CD14-positive monocyte (primary cell): ENCODE measurements around the gene SPAG8. TPM values are rescaled to one million over a fixed set of nuclear protein-coding genes. Genes with fewer than 3 reads are reported as not detected.

Experiments used
- DNase-seq, 3 donors: peaks; one replicate each; pipeline ENCODE4 v3.0.0-alpha.2; 2011 to 2022
- H2AFZ ChIP-seq: 2 replicates; pipeline ENCODE4 v1.6.0; 2012; ENCODE audit warnings: mild to moderate bottlenecking, low read depth, low read length, inconsistent platforms; ENCODE audit not compliant: insufficient read depth, poor library complexity, severe bottlenecking
- H3K27ac ChIP-seq, 2 donors: 1 replicate in 1 of 2; 2 replicates in 1 of 2; pipeline ENCODE4 v1.5.1; 2012 to 2013; ENCODE audit warnings: low read length in 2 of 2, control low read depth in 1 of 2, inconsistent platforms in 1 of 2, low read depth in 1 of 2, mild to moderate bottlenecking in 1 of 2
- H3K27me3 ChIP-seq, 2 donors: one replicate each; pipeline versions ENCODE4 v1.6.0 to v1.6.1; 2011 to 2013; ENCODE audit warnings: low read length in 2 of 2; ENCODE audit not compliant: control insufficient read depth in 2 of 2, insufficient read depth in 2 of 2
- H3K36me3 ChIP-seq, 2 donors: replicated peaks in 1 of 2; 1 replicate in 1 of 2; 2 replicates in 1 of 2; pipeline versions ENCODE4 v1.5.1 to v1.6.1; 2012 to 2013; ENCODE audit warnings: low read length in 2 of 2, control low read depth in 1 of 2, inconsistent platforms in 1 of 2, mild to moderate bottlenecking in 1 of 2; ENCODE audit not compliant: insufficient read depth in 2 of 2, control insufficient read depth in 1 of 2
- H3K4me1 ChIP-seq, 2 donors: 1 replicate in 1 of 2; 2 replicates in 1 of 2; pipeline versions ENCODE4 v1.5.1 to v1.6.1; 2012 to 2013; ENCODE audit warnings: low read length in 2 of 2, control low read depth in 1 of 2, inconsistent platforms in 1 of 2, mild to moderate bottlenecking in 1 of 2, moderate library complexity in 1 of 2; ENCODE audit not compliant: insufficient read depth in 2 of 2, control insufficient read depth in 1 of 2
- H3K4me2 ChIP-seq: replicated peaks from 2 replicates; pipeline ENCODE3; 2012; ENCODE audit warnings: low read length, moderate library complexity, mild to moderate bottlenecking; ENCODE audit not compliant: poor library complexity, severe bottlenecking; ENCODE audit errors: extremely low read depth
- H3K4me3 ChIP-seq, 3 experiments: fragments of 200-600 bp in 1 of 3; sonication (generic) in 1 of 3; replicated peaks in 1 of 3; 1 replicate in 2 of 3; 2 replicates in 1 of 3; pipeline ENCODE4 v1.5.1; 2011 to 2013; ENCODE audit warnings: low read length in 3 of 3, mild to moderate bottlenecking in 3 of 3, control low read depth in 2 of 3, low read depth in 2 of 3, inconsistent platforms in 1 of 3, moderate library complexity in 1 of 3
- H3K79me2 ChIP-seq: 2 replicates; pipeline ENCODE4 v1.6.0; 2012; ENCODE audit warnings: mild to moderate bottlenecking, control low read depth, inconsistent platforms, low read length, moderate library complexity; ENCODE audit not compliant: insufficient read depth
- H3K9ac ChIP-seq: 2 replicates; pipeline ENCODE4 v1.6.0; 2017; ENCODE audit warnings: low read length, mild to moderate bottlenecking; ENCODE audit not compliant: insufficient read depth, poor library complexity, severe bottlenecking
- H3K9me3 ChIP-seq, 2 donors: replicated peaks in 1 of 2; 1 replicate in 1 of 2; 2 replicates in 1 of 2; pipeline versions ENCODE4 v1.5.1 to v1.6.1; 2012 to 2013; ENCODE audit warnings: low read length in 2 of 2, control low read depth in 1 of 2; ENCODE audit not compliant: control insufficient read depth in 1 of 2, insufficient read depth in 1 of 2
- H4K20me1 ChIP-seq: 2 replicates; pipeline ENCODE4 v1.6.0; 2012; ENCODE audit warnings: mild to moderate bottlenecking, low read length, control low read depth, moderate library complexity; ENCODE audit not compliant: insufficient read depth
- H3K27ac Mint-ChIP-seq, 7 donors: one replicate each; pipeline ENCODE4 v1.8.0; 2020; ENCODE audit warnings: mild to moderate bottlenecking in 7 of 7, mixed read lengths in 7 of 7, moderate library complexity in 6 of 7, inconsistent platforms in 2 of 7
- H3K27me3 Mint-ChIP-seq, 3 donors: one replicate each; pipeline ENCODE4 v1.8.0; 2021 to 2022; ENCODE audit warnings: low read depth in 3 of 3, mild to moderate bottlenecking in 3 of 3, mixed read lengths in 3 of 3, moderate library complexity in 3 of 3, inconsistent platforms in 1 of 3
- H3K36me3 Mint-ChIP-seq, 2 donors: one replicate each; pipeline ENCODE4 v1.8.0; 2020; ENCODE audit warnings: mixed read lengths in 2 of 2, inconsistent platforms in 1 of 2, mild to moderate bottlenecking in 1 of 2
- H3K4me1 Mint-ChIP-seq: one replicate; pipeline ENCODE4 v1.8.0; 2020; ENCODE audit warnings: mild to moderate bottlenecking, mixed read lengths
- H3K4me3 Mint-ChIP-seq, 2 donors: one replicate each; pipeline ENCODE4 v1.8.0; 2020; ENCODE audit warnings: mild to moderate bottlenecking in 2 of 2, mixed read lengths in 2 of 2, moderate library complexity in 1 of 2
- H3K9me3 Mint-ChIP-seq, 7 donors: one replicate each; pipeline ENCODE4 v1.8.0; 2020 to 2022; ENCODE audit warnings: mixed read lengths in 7 of 7, mild to moderate bottlenecking in 6 of 7, moderate library complexity in 6 of 7, inconsistent platforms in 2 of 7
- WGBS: methylation state at CpG from one replicate; pipeline ENCODE4 v1.1.5; 2013; ENCODE audit warnings: missing lambda C conversion rate; ENCODE audit not compliant: insufficient coverage; 5-methylcytosine and 5-hydroxymethylcytosine counted together
- intact Hi-C, 2 donors: fragments of 100-400 bp; cut with micrococcal nuclease; formaldehyde crosslinking; loops; one replicate each; pipeline versions ENCODE4 v1.15.0 to v1.15.1; 2023
- polyA plus RNA-seq, 3 donors: library from polyadenylated mRNA; depleted of rRNA in 1 of 3; unstranded in 2 of 3; stranded (reverse) in 1 of 3; fragments of 300-500 nt in 2 of 3; fragments of >200 nt in 1 of 3; fragmentation: Illumina TruSeq in 2 of 3; gene quantifications; 1 replicate in 2 of 3; 2 replicates in 1 of 3; pipeline ENCODE4 v1.2.3, GENCODE V29; 2012 to 2021
- TF ChIP-seq, protein P1 (sequence below): fragments of 200-600 bp; IDR thresholded peaks from one replicate; pipeline ENCODE4 v1.8.0; 2022; ENCODE audit warnings: antibody characterized with exemption, mild to moderate bottlenecking

The SPAG8 gene
- polyA plus RNA-seq, 3 donors = 0.52 to 2.9 (median 0.68) TPM

DNA sequence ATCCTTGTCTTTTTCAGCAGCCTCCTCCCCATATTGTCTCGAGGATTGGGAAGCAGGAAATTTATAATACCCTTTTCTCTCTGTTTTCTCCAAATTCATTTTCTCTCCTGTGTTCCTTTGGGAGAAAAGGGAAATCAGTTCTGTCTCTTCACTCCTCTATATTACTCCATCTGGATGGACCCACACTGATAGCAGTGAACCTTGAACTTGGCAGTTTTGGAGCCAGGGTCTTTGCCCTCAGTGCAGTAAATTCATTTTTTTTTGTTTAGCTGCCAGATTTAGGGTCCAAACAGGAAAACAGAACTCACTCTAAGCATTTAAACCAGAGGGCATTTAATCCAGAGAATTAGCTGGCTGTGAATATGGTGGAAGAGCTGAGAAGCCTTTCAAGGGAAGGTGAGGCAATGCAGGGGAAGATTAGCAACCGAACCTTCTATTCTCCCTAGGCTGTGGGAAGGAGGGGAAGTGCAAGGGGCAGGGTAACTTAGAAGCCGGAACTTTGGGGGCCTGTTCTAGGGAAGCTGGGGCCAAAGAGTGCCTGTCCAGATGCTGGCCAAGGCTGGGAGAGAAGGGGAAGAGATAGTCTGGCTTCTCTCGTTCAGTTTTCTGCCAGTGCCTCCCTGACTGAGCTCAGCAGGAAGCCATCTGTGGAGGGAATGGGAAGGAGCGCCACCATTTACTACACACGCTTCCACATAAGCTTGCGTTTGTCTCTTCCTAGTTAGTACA, 37.0 kb downstream of the SPAG8 start:
- peak overlapping the region in 1 of 3 experiments; percentile 18 for H3K4me3 ChIP-seq
- peak overlapping the region in 1 of 2 donors; percentile 57 for H3K4me3 Mint-ChIP-seq
- H4K20me1 ChIP-seq = no peaks in the 10 kb centered on the region
- H3K4me1 Mint-ChIP-seq = peaks cover 16% of the 10 kb centered on the region
- no peaks in the 10 kb centered on the region for H3K9me3 ChIP-seq
- H3K4me2 ChIP-seq = peak overlapping the region; percentile 46
- H3K27me3 Mint-ChIP-seq = peaks cover 0 to 2% (median 1%) of the 10 kb centered on the region in 3 donors
- H3K9ac ChIP-seq = no peak overlapping the region
- H3K79me2 ChIP-seq = no peaks in the 10 kb centered on the region
- H3K9me3 Mint-ChIP-seq = no peaks in the 10 kb centered on the region
- intact Hi-C loops = no loop called here
- peak overlapping the region in 5 of 7 donors; percentile 21 to 80 (median 69) for H3K27ac Mint-ChIP-seq
- H3K36me3 Mint-ChIP-seq = no peaks in the 10 kb centered on the region
- H3K27ac ChIP-seq = peak overlapping the region in 1 of 2 donors; percentile 32
- TF ChIP-seq, protein P1, sequence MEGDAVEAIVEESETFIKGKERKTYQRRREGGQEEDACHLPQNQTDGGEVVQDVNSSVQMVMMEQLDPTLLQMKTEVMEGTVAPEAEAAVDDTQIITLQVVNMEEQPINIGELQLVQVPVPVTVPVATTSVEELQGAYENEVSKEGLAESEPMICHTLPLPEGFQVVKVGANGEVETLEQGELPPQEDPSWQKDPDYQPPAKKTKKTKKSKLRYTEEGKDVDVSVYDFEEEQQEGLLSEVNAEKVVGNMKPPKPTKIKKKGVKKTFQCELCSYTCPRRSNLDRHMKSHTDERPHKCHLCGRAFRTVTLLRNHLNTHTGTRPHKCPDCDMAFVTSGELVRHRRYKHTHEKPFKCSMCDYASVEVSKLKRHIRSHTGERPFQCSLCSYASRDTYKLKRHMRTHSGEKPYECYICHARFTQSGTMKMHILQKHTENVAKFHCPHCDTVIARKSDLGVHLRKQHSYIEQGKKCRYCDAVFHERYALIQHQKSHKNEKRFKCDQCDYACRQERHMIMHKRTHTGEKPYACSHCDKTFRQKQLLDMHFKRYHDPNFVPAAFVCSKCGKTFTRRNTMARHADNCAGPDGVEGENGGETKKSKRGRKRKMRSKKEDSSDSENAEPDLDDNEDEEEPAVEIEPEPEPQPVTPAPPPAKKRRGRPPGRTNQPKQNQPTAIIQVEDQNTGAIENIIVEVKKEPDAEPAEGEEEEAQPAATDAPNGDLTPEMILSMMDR = no peak
- H2AFZ ChIP-seq = peak overlapping the region; percentile 49
- peaks cover 15 to 16% of the 10 kb centered on the region in 2 donors for H3K4me1 ChIP-seq
- no peaks in the 10 kb centered on the region for H3K36me3 ChIP-seq
- WGBS = 0% methylated on average over 2 of the region's 7 CpGs
- H3K27me3 ChIP-seq = no peaks in the 10 kb centered on the region
- DNase-seq = peak; percentile 32 to 43 (median 40)

GRCh38 chr9:35771943-35772342, 40.1 kb downstream of the SPAG8 start:
- Histone ChIP-seq H3K9me3 (no peaks in the 10 kb centered on the region), H3K27ac (no peak overlapping the region), H3K79me2 (no peaks in the 10 kb centered on the region), H4K20me1 (no peaks in the 10 kb centered on the region), H3K27me3 (no peaks in the 10 kb centered on the region), H3K9ac (no peak overlapping the region), H3K4me3 (no peak overlapping the region), H2AFZ (no peak overlapping the region), H3K4me1 (peaks cover 15 to 16% of the 10 kb centered on the region in 2 donors), H3K4me2 (no peak overlapping the region), H3K36me3 (no peaks in the 10 kb centered on the region)
- Mint-ChIP-seq H3K4me3 (no peak overlapping the region), H3K9me3 (no peaks in the 10 kb centered on the region), H3K27ac (no peak overlapping the region), H3K4me1 (peaks cover 16% of the 10 kb centered on the region), H3K36me3 (no peaks in the 10 kb centered on the region), H3K27me3 (peaks cover 0 to 2% (median 1%) of the 10 kb centered on the region in 3 donors)
- 100% methylated on average over 2 of the region's 3 CpGs for WGBS
- TF ChIP-seq, protein P1 = no peak
- intact Hi-C loops = no loop called here
- no peak for DNase-seq
